GM20431 (cell line): ENCODE data around the gene ATP5PD.
"Not testable (repeated sequence)": the region's sequence is repeated elsewhere in the genome, so short reads cannot be mapped to it uniquely, and the experiment has no call there.

Experiments
- in situ Hi-C: fragments of 300-500 bp; cut with MseI, MboI; formaldehyde crosslinking; loops from one replicate; pipeline ENCODE4 v1.15.0; 2020; ENCODE audit warnings: low sequenced_read_pairs; ENCODE audit not compliant: unreplicated experiment

ATP5PD gene

DNA sequence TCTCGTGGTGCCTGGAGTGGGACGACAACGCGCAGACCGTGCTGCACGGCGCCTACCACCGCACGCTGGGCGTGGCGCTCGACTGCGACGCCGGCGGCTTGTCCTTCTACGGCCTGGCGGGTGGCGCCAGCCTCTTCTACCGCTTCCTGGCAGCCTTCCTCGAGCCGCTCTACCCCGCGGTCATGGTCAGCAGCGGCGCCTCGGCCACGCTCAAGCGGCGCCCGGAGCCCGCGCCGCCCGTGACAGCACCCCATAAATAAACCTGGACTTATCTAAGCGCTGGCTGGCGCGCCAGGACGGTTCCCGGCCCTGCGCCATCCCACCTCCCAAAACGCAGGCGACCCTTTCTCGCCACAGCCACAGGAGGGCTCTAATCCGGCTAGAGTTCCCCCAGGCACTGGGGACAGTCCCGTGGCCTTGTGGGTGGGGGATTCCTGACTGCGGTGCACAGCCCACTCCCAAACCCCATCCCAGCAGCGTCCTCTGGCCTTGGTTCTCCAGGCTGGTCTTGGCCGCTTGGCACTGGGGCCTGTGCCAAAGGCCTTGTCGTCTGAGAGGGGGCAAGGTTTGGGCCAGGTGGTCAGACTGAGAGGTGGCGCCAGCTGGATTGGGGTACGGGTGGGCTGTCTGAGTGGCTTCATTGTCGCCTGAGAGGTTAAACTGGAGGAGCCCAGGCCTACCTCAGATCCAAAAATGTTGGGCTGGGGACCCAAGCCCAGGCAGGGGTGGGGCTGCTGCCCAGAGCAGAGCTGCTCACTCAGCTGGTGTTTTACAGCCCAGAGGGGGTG is 30.9 kb upstream of the ATP5PD start:
- in situ Hi-C loops: no loop called here

DNA sequence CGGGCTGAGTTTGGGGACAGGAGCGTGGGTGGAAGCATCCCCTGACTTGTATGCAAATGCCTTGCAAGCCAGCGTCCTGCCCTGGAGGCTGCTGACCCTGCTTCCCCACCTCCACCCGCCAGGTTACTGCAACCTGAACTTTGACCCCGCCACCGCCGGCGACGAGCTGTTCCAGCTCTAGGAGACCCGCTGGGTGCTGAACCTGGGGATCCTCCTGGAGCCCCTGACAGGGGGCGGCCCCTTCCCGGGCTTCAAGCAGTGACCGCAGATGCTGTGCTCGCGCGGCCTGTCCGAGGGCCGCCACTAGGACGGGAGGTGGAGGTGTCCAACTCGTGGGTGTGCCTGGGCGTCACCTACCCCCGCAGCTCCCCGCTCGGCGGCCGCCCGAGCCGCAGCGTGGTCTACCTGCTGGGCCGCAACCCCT is 30.3 kb upstream of the ATP5PD start:
- in situ Hi-C loops: no loop called here

GRCh38 chr17:75075597-75076336 is 29.0 kb upstream of the ATP5PD start:
- in situ Hi-C loops: no loop called here

DNA sequence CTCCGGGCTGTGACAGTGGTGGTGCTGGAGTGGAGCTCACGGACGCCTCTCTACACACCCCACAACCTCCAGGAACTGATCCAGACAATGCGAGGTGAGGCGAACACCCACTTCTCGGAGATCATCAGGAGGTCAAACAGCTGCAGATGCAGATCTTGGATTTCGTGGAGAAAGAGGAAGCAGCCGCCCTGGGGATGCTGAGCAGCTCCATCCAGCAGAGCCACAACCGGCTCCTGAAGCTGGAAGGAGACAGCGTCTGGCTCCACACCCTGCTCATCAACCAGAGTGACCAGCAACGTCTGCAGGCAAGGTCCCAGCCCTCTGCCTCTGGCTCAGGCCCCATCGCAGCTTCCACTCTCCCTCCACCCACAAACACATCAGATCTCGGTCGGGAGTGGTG is 27.8 kb upstream of the ATP5PD start:
- in situ Hi-C loops: no loop called here

DNA sequence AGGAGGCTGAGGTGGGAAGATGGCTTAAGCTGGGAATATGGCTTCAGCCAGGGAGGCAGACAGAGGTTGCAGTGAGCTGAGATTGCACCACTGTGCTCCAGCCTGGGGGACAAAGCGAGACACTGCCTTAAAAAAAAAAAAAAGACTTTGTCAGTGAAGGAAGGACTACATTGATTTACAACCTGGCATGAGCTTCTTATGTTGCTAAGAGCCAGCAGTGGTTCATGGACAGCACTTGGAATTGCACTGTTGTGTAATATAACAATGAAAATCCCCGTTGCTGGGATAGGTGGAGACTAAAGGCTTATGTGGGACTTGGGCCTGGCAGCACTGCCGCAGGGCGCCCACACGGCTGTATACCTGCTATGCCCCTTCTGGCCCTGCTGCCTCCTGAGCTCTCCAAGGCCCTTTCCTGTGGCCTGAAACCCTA is 26.9 kb upstream of the ATP5PD start:
- in situ Hi-C loops: no loop called here

GRCh38 chr17:75072909-75073308 is 26.1 kb upstream of the ATP5PD start:
- in situ Hi-C loops: not testable (repeated sequence)

GRCh38 chr17:75071478-75072271 is 24.9 kb upstream of the ATP5PD start:
- in situ Hi-C loops: not testable (repeated sequence)

GRCh38 chr17:75069783-75070182 is 23.0 kb upstream of the ATP5PD start:
- in situ Hi-C loops: no loop called here

DNA sequence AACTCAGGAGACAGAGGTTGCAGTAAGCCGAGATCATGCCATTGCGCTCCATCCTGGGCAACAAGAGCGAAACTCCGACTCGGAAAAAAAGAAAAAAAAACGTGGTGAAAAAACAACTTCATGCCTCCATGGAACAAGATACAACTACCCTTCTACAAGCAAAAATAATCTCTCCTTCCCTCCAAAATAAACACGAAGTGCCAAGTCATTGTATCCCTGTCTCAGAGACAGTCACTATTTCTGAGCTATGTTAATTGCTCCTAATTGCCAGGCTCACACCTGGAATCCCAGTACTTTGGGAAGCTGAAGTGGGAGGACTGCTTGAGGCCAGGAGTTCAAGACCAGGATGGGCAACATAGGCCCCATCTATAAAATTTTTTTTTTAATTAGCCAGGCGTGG is 22.0 kb upstream of the ATP5PD start:
- in situ Hi-C loops: no loop called here

DNA sequence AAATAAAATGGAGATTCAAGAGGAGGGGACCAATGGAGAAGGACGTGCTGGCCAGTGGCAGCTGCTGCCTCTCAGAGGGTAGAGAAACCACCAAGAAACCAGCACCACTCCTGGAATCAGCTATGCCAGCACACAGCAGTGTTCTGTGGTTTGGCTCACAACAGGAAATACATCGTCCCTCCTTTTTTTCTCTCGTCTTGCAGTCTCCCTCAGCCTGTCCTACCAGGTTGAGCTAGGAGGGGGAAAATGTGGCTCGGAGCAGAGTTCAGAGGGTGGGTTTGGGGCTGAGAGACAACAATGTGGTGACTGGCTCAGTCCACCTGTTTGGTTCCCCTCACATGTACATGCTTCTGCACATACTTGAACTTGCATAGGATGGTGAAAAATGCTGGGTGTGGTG is 21.1 kb upstream of the ATP5PD start:
- in situ Hi-C loops: no loop called here

DNA sequence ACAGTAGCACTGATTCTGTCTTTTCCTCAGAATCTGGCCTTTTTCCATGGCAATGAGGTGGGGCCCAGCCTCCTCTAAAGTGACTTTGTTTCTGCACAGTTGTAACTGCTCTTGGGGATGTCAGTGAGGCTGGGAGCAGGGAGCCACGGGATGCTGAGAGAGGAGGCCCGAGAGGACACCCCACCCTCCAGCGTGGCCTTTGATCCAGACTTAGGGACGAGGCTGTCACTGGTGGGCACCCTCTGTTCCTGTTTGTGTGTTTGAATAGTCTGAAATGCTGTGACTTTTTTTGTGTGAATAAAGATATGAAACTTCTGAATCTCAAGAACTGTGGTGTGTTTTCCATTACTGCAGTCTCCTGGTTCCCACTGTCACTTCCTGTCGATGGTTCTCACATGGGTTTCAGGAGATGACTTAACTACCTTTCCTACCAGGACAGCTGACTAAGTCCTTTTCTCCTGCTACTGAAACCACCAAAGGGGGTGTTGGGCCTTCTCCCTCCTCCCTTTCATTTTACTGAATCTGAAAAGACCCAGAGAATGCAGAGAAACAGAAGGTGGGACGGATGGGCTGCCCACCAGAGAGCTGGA is 18.9 kb upstream of the ATP5PD start:
- in situ Hi-C loops: no loop called here

- in situ Hi-C loops: no loop called here
Measured at GRCh38 chr17:75064867-75065561, 18.2 kb upstream of the ATP5PD start.

DNA sequence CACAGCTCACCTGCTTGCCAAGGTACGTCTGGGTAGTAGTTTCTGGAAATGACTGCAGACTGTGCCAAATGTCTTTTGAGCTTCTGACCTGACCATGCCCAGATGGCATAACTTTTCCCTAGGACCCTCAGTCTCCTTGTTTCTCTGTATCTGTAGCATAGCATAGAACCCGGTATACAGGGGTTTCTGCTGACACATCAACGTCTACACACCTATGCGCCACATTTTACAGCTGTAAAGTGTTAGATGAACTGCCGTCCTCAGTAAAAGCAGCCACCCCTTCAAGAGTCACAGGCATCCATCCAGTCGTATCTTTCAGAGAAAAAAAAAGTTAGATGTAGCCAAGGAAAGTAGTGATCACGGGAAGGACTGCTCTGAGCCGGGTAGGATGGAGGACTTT is 17.7 kb upstream of the ATP5PD start:
- in situ Hi-C loops: no loop called here

- in situ Hi-C loops: no loop called here
Measured at GRCh38 chr17:75064040-75064439, 17.3 kb upstream of the ATP5PD start.

GRCh38 chr17:75063626-75064025 is 16.9 kb upstream of the ATP5PD start:
- in situ Hi-C loops: no loop called here

DNA sequence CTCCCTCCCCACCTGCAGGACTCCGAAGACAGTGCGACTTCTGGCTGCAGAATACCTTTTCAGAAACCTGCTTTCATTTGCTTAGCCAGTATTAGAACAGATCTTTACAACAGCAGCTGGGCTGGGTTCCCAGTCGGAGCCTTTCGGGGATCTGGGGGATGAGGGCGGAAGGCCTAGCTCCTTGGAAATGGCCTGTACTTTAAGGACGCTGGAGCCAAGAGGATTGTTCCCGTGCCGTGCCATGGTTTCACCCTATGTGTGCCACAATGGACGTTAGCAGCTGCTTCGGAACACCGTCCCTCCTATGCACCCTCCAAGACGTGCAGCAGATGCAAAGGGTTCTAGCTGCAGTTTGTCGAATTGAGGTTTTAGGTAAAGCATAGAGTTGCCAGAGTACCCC is 16.4 kb upstream of the ATP5PD start:
- in situ Hi-C loops: no loop called here

- in situ Hi-C loops: no loop called here
Measured at GRCh38 chr17:75061618-75062017, 14.8 kb upstream of the ATP5PD start.

- in situ Hi-C loops: no loop called here
Measured at GRCh38 chr17:75061055-75061438, 14.3 kb upstream of the ATP5PD start.

- in situ Hi-C loops: no loop called here
Measured at GRCh38 chr17:75060434-75061054, 13.8 kb upstream of the ATP5PD start.
